ENCODE measurements around the gene AKR1B1.
"Not testable (repeated sequence)": the region's sequence is repeated elsewhere in the genome, so short reads cannot be mapped to it uniquely, and the experiment has no call there.

Gene AKR1B1
- long read RNA-seq, donor 1, transcript AKR1B1-201 (10 exons, 1,409 nt): major isoform, 64 of 83 reads
- long read RNA-seq, donor 1, partial matches to known transcripts: 16 of 83 reads
- long read RNA-seq, donor 1, other reads (novel, unspliced or antisense): 0 of 83 reads
- long read RNA-seq, donor 2, transcript AKR1B1-201 (10 exons, 1,409 nt): major isoform, 26 of 28 reads
- long read RNA-seq, donor 2, partial matches to known transcripts: 0 of 28 reads
- long read RNA-seq, donor 2, other reads (novel, unspliced or antisense): 0 of 28 reads
- long read RNA-seq, donor 3, transcript AKR1B1-201 (10 exons, 1,409 nt): major isoform, 18 of 19 reads
- long read RNA-seq, donor 3, partial matches to known transcripts: 0 of 19 reads
- long read RNA-seq, donor 3, other reads (novel, unspliced or antisense): 0 of 19 reads
- long read RNA-seq, donor 4, transcript AKR1B1-201 (10 exons, 1,409 nt): major isoform, 31 of 44 reads
- long read RNA-seq, donor 4, partial matches to known transcripts: 7 of 44 reads
- long read RNA-seq, donor 4, other reads (novel, unspliced or antisense): 0 of 44 reads
- long read RNA-seq, donor 5, transcript AKR1B1-201 (10 exons, 1,409 nt): major isoform, 48 of 84 reads
- long read RNA-seq, donor 5, partial matches to known transcripts: 35 of 84 reads
- long read RNA-seq, donor 5, other reads (novel, unspliced or antisense): 0 of 84 reads
- long read RNA-seq, donor 6, transcript AKR1B1-201 (10 exons, 1,409 nt): major isoform, 31 of 40 reads
- long read RNA-seq, donor 6, partial matches to known transcripts: 5 of 40 reads
- long read RNA-seq, donor 6, other reads (novel, unspliced or antisense): 0 of 40 reads
- long read RNA-seq, donor 7, transcript AKR1B1-201 (10 exons, 1,409 nt): major isoform, 56 of 68 reads
- long read RNA-seq, donor 7, partial matches to known transcripts: 11 of 68 reads
- long read RNA-seq, donor 7, other reads (novel, unspliced or antisense): 0 of 68 reads
- long read RNA-seq, donor 8, transcript AKR1B1-201 (10 exons, 1,409 nt): major isoform, 33 of 41 reads
- long read RNA-seq, donor 8, partial matches to known transcripts: 5 of 41 reads
- long read RNA-seq, donor 8, other reads (novel, unspliced or antisense): 0 of 41 reads

- peak; percentile 90 for DNase-seq
Measured at GRCh38 chr7:134458806-134459698, at the start of gene AKR1B1. Gene AKR1B1, minus strand, starts transcription at chr7:134459100. Its CDS starts 38 bp downstream, at chr7:134459062.

GRCh38 chr7:134505856-134506255 lies 47.0 kb upstream of the AKR1B1 start:
- no peak for DNase-seq

- no peak for DNase-seq
Measured at GRCh38 chr7:134504660-134505164, 45.8 kb upstream of the AKR1B1 start.

GRCh38 chr7:134502463-134503371 lies 43.8 kb upstream of the AKR1B1 start:
- DNase-seq: no peak

- no peak for DNase-seq
Measured at GRCh38 chr7:134500982-134501381, 42.1 kb upstream of the AKR1B1 start.

GRCh38 chr7:134500406-134500805 lies 41.5 kb upstream of the AKR1B1 start:
- DNase-seq: no peak

GRCh38 chr7:134495546-134495945 lies 36.6 kb upstream of the AKR1B1 start:
- no peak for DNase-seq

- no peak for DNase-seq
Measured at GRCh38 chr7:134493091-134493490, 34.2 kb upstream of the AKR1B1 start.

- not testable (repeated sequence) for DNase-seq
Measured at GRCh38 chr7:134487721-134488120, 28.8 kb upstream of the AKR1B1 start.

- no peak for DNase-seq
Measured at GRCh38 chr7:134485203-134485602, 26.3 kb upstream of the AKR1B1 start.

GRCh38 chr7:134483296-134483695 lies 24.4 kb upstream of the AKR1B1 start:
- DNase-seq: no peak

- no peak for DNase-seq
Measured at GRCh38 chr7:134482858-134483257, 24.0 kb upstream of the AKR1B1 start.

- no peak for DNase-seq
Measured at GRCh38 chr7:134481167-134481566, 22.3 kb upstream of the AKR1B1 start.

GRCh38 chr7:134480730-134481129 lies 21.8 kb upstream of the AKR1B1 start:
- DNase-seq: no peak

- DNase-seq: no peak
Measured at GRCh38 chr7:134480202-134480601, 21.3 kb upstream of the AKR1B1 start.

- no peak for DNase-seq
Measured at GRCh38 chr7:134478707-134479106, 19.8 kb upstream of the AKR1B1 start.

- no peak for DNase-seq
Measured at GRCh38 chr7:134477954-134478353, 19.1 kb upstream of the AKR1B1 start.

GRCh38 chr7:134476044-134476443 lies 17.1 kb upstream of the AKR1B1 start:
- no peak for DNase-seq

- no peak for DNase-seq
Measured at GRCh38 chr7:134474828-134475227, 15.9 kb upstream of the AKR1B1 start.

GRCh38 chr7:134473861-134474291 lies 15.0 kb upstream of the AKR1B1 start:
- no peak for DNase-seq

Data from right kidney (tissue), 9 donors.